Measurements from ENCODE around the gene HIVEP3.

HIVEP3 gene

DNA sequence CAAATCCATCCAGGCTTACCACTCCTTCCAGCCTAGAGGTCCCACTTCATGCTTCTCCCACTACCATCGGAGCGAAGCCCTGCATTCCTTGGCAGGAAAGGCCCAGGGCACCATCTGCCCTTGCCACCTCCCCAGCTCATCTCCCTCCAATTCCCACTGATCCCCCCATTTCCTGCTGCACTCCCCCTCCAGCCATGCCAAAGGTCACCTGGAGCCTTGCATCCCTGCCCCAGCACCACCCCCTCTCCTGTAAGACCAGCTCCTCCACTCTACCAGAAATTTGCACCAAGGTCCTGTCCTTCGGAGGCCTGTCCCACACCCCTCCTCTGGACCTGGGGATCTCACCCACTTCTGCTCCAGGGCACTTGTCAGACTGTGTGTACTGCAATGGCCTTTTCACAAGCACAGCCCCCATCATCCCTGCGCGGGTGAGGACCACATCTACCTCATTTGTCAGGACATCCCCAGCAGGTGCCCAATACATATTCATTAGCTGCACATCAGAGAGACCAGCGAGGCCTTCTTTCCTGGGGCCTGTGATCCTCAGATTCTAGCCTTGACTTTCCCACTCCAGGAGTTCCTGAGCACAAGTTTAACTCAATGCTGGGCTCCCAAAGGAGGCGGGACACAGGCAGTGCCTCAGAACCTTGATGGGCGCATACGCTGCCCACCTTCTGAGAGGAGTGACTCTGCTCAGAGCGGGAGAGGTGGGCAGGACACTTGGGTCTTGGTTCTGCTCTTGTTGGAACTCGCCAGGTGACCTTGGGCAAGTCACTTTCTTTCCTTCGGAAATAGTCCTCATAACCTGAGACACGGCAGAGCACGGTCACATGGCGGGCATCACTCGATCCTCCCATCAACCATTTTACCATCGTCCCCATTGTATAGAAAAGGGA lies 384.3 kb downstream of the HIVEP3 start:
- H2BK15ac ChIP-seq (ENCODE audit: low read length) = peak overlapping the region; percentile 5
- no peak overlapping the region for H2BK5ac ChIP-seq (ENCODE audit: low read length)
- H2BK120ac ChIP-seq (ENCODE audit: low read depth, low read length) = no peak overlapping the region
- no peak overlapping the region for H2AFZ ChIP-seq (ENCODE audit: low read length)
- no peak overlapping the region for H4K91ac ChIP-seq (ENCODE audit: low read depth, low read length, poor library complexity)
- no peak overlapping the region for H3K4ac ChIP-seq (ENCODE audit: low read length)
- peaks cover 6% of the 10 kb centered on the region for H3K79me1 ChIP-seq (ENCODE audit: low read depth, low read length)
- H3K27ac ChIP-seq (replicated peaks; ENCODE audit: low read length) = no peak overlapping the region
- H3K4me3 ChIP-seq (ENCODE audit: low read length in 2 of 2) = no peak overlapping the region
- H3K36me3 ChIP-seq (replicated peaks in 1 of 2; ENCODE audit: control insufficient read depth in 2 of 2, insufficient read depth in 2 of 2, low read length in 2 of 2) = no peaks in the 10 kb centered on the region
- no CpG with 5 or more reads among the region's 17 CpGs for WGBS, 2 donors (ENCODE audit: extremely low coverage in 2 of 2, insufficient read length in 2 of 2, insufficient replicate concordance in 1 of 2)
- H3K18ac ChIP-seq (ENCODE audit: low read length) = peak overlapping the region; percentile 23
- no peak overlapping the region for H3K4me2 ChIP-seq (ENCODE audit: insufficient read depth, low read length, poor library complexity, severe bottlenecking)
- H3K23ac ChIP-seq (ENCODE audit: low read depth, low read length, poor library complexity) = no peak overlapping the region
- H2AK5ac ChIP-seq (ENCODE audit: low read depth, low read length) = no peak overlapping the region
- no peak overlapping the region for H2BK12ac ChIP-seq (ENCODE audit: low read length)
- H3K4me1 ChIP-seq (ENCODE audit: control insufficient read depth in 2 of 2, insufficient read depth in 1 of 2, low read depth in 1 of 2, low read length in 2 of 2) = no peaks in the 10 kb centered on the region
- DNase-seq (ENCODE audit: low spot score) = no peak
- no peaks in the 10 kb centered on the region for H3K27me3 ChIP-seq (ENCODE audit: control insufficient read depth in 3 of 3, insufficient read depth in 3 of 3, low read depth in 1 of 3, low read length in 3 of 3)
- no peak overlapping the region for H3K9ac ChIP-seq (ENCODE audit: low read depth, low read length, poor library complexity)
- H3K14ac ChIP-seq (ENCODE audit: low read length) = no peak overlapping the region
- H4K8ac ChIP-seq (ENCODE audit: low read depth, low read length) = no peak overlapping the region
- H3K9me3 ChIP-seq (replicated peaks in 1 of 2; ENCODE audit: control insufficient read depth in 2 of 2, insufficient read depth in 1 of 2, low read depth in 1 of 2, low read length in 2 of 2) = peaks cover 0 to 4% of the 10 kb centered on the region in 2 donors

DNA sequence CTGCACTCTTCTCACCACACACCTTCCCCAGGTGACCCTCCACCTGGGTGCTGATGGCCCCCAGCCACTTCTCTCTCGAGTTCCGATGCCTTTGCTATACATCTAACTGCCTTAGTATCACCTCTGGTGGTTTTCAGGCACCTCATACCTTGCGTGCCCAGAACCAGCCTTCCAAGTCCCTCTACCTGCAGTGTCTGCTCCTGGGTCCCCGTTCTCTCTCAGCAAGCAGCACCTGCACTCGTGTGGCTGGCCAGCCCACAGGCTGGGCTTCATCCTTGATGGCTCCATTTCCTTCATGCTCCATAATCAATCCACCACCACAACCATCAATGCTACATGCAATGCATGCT lies 385.0 kb downstream of the HIVEP3 start:
- Histone ChIP-seq H2BK5ac (ENCODE audit: low read length) (no peak overlapping the region), H3K27ac (replicated peaks; ENCODE audit: low read length) (no peak overlapping the region), H3K23ac (ENCODE audit: low read depth, low read length, poor library complexity) (no peak overlapping the region), H4K91ac (ENCODE audit: low read depth, low read length, poor library complexity) (no peak overlapping the region), H4K8ac (ENCODE audit: low read depth, low read length) (no peak overlapping the region), H2AK5ac (ENCODE audit: low read depth, low read length) (no peak overlapping the region), H3K4me1 (ENCODE audit: control insufficient read depth in 2 of 2, insufficient read depth in 1 of 2, low read depth in 1 of 2, low read length in 2 of 2) (no peaks in the 10 kb centered on the region), H3K27me3 (ENCODE audit: control insufficient read depth in 3 of 3, insufficient read depth in 3 of 3, low read depth in 1 of 3, low read length in 3 of 3) (no peaks in the 10 kb centered on the region), H3K79me1 (ENCODE audit: low read depth, low read length) (peaks cover 6% of the 10 kb centered on the region), H3K4me3 (ENCODE audit: low read length in 2 of 2) (no peak overlapping the region), H3K36me3 (replicated peaks in 1 of 2; ENCODE audit: control insufficient read depth in 2 of 2, insufficient read depth in 2 of 2, low read length in 2 of 2) (no peaks in the 10 kb centered on the region), H2AFZ (ENCODE audit: low read length) (no peak overlapping the region), H3K4ac (ENCODE audit: low read length) (no peak overlapping the region), H3K18ac (ENCODE audit: low read length) (peak overlapping the region; percentile 22), H3K9me3 (replicated peaks in 1 of 2; ENCODE audit: control insufficient read depth in 2 of 2, insufficient read depth in 1 of 2, low read depth in 1 of 2, low read length in 2 of 2) (peaks cover 0 to 8% of the 10 kb centered on the region in 2 donors), H3K4me2 (ENCODE audit: insufficient read depth, low read length, poor library complexity, severe bottlenecking) (no peak overlapping the region), H2BK120ac (ENCODE audit: low read depth, low read length) (no peak overlapping the region), H2BK12ac (ENCODE audit: low read length) (no peak overlapping the region), H3K14ac (ENCODE audit: low read length) (no peak overlapping the region), H3K9ac (ENCODE audit: low read depth, low read length, poor library complexity) (no peak overlapping the region), H2BK15ac (ENCODE audit: low read length) (peak overlapping the region; percentile 5)
- no peak for DNase-seq (ENCODE audit: low spot score)
- no CpG with 5 or more reads among the region's 5 CpGs for WGBS, 2 donors (ENCODE audit: extremely low coverage in 2 of 2, insufficient read length in 2 of 2, insufficient replicate concordance in 1 of 2)

DNA sequence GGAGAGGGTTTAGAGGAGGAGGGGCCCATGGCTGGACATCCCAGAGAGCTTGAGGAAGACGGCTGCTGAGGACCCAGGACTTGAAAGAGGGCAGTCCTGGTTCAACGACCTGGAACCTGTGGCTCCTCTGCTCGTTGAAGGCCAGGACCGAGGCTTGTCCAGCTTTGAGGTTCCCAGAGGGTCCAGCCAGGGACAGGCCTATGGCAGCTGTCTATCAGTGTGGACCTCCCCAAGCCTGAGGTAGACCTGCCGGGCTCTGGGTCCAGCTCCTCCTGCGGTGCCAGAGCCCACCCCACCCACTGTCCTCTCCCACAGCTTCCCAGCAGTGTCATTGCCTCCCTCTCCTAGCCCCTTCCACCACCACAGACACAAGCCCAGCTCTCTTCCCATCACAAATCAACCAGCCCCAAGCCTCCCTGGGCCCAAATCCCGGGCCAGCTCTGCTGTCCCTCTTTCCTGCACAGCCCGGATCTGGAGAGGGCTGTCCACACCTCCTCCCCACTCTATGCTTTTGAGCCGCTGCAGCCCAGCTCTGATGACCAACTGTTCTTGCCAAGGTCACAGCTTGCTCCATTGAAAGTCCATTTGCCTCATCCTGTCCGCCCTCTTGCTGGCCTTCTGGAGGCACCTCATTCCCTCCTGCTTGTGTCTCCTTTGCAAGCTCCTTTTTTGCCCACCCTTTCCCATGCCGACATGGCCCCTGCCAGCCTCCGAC lies 385.5 kb downstream of the HIVEP3 start:
- no peaks in the 10 kb centered on the region for H3K27me3 ChIP-seq (ENCODE audit: control insufficient read depth in 3 of 3, insufficient read depth in 3 of 3, low read depth in 1 of 3, low read length in 3 of 3)
- no peak overlapping the region for H3K23ac ChIP-seq (ENCODE audit: low read depth, low read length, poor library complexity)
- H3K9me3 ChIP-seq (replicated peaks in 1 of 2; ENCODE audit: control insufficient read depth in 2 of 2, insufficient read depth in 1 of 2, low read depth in 1 of 2, low read length in 2 of 2) = peaks cover 0 to 8% of the 10 kb centered on the region in 2 donors
- no peak overlapping the region for H4K8ac ChIP-seq (ENCODE audit: low read depth, low read length)
- no CpG with 5 or more reads among the region's 12 CpGs for WGBS, 2 donors (ENCODE audit: extremely low coverage in 2 of 2, insufficient read length in 2 of 2, insufficient replicate concordance in 1 of 2)
- no peak overlapping the region for H3K9ac ChIP-seq (ENCODE audit: low read depth, low read length, poor library complexity)
- H3K14ac ChIP-seq (ENCODE audit: low read length) = no peak overlapping the region
- peak overlapping the region; percentile 49 for H2AK5ac ChIP-seq (ENCODE audit: low read depth, low read length)
- peaks cover 6% of the 10 kb centered on the region for H3K79me1 ChIP-seq (ENCODE audit: low read depth, low read length)
- H3K4me1 ChIP-seq (ENCODE audit: control insufficient read depth in 2 of 2, insufficient read depth in 1 of 2, low read depth in 1 of 2, low read length in 2 of 2) = no peaks in the 10 kb centered on the region
- no peak overlapping the region for H2BK120ac ChIP-seq (ENCODE audit: low read depth, low read length)
- H3K36me3 ChIP-seq (replicated peaks in 1 of 2; ENCODE audit: control insufficient read depth in 2 of 2, insufficient read depth in 2 of 2, low read length in 2 of 2) = no peaks in the 10 kb centered on the region
- H3K4me3 ChIP-seq (ENCODE audit: low read length in 2 of 2) = no peak overlapping the region
- no peak overlapping the region for H4K91ac ChIP-seq (ENCODE audit: low read depth, low read length, poor library complexity)
- DNase-seq (ENCODE audit: low spot score) = no peak
- no peak overlapping the region for H3K27ac ChIP-seq (replicated peaks; ENCODE audit: low read length)
- H3K4me2 ChIP-seq (ENCODE audit: insufficient read depth, low read length, poor library complexity, severe bottlenecking) = no peak overlapping the region
- H2BK12ac ChIP-seq (ENCODE audit: low read length) = no peak overlapping the region
- no peak overlapping the region for H2BK15ac ChIP-seq (ENCODE audit: low read length)
- no peak overlapping the region for H2BK5ac ChIP-seq (ENCODE audit: low read length)
- no peak overlapping the region for H2AFZ ChIP-seq (ENCODE audit: low read length)
- H3K4ac ChIP-seq (ENCODE audit: low read length) = no peak overlapping the region
- H3K18ac ChIP-seq (ENCODE audit: low read length) = peak overlapping the region; percentile 40
